ENCODE measurements around the gene TEAD1. TPM values are rescaled to one million over a fixed set of nuclear protein-coding genes. Genes with fewer than 3 reads are reported as not detected.

TEAD1 gene
- total RNA-seq, 2 experiments from 2014 or later = 0.59 to 0.65 TPM

- no peak overlapping the region for H3K27ac Mint-ChIP-seq
- peaks cover 12% of the 10 kb centered on the region for H3K27me3 Mint-ChIP-seq
- no peak for DNase-seq
- no peaks in the 10 kb centered on the region for H3K9me3 Mint-ChIP-seq (ENCODE audit: low read depth)
- ChIA-PET CTCF (no interaction called here), POLR2A (no interaction called here)
- no peak overlapping the region for H3K4me3 Mint-ChIP-seq
- no peaks in the 10 kb centered on the region for H3K4me1 Mint-ChIP-seq
- intact Hi-C loops (cut with DNase I, micrococcal nuclease) = no loop called here
- H3K36me3 Mint-ChIP-seq (ENCODE audit: low read depth) = no peaks in the 10 kb centered on the region
- no peak for ATAC-seq
Observed at GRCh38 chr11:12993626-12994025, 319.4 kb downstream of the TEAD1 start.

Data from activated CD4-positive, alpha-beta T cell treated with anti-CD3 and anti-CD28 coated beads for 36 hours (primary cell).